ENCODE data around the gene NEGR1.

Gene NEGR1

GRCh38 chr1:71766748-71767147 lies 515.6 kb downstream of the NEGR1 start:
- no peak for DNase-seq

GRCh38 chr1:71762514-71763255 lies 519.7 kb downstream of the NEGR1 start:
- no peak for DNase-seq

- no peak for DNase-seq
These were observed 526.9 kb downstream of the NEGR1 start for GRCh38 chr1:71755441-71755840.

GRCh38 chr1:71753746-71754145 lies 528.6 kb downstream of the NEGR1 start:
- DNase-seq = no peak

- DNase-seq = no peak
These were observed 537.0 kb downstream of the NEGR1 start for GRCh38 chr1:71745326-71745725.

GRCh38 chr1:71743862-71744261 lies 538.5 kb downstream of the NEGR1 start:
- DNase-seq = no peak

GRCh38 chr1:71738910-71739309 lies 543.4 kb downstream of the NEGR1 start:
- no peak for DNase-seq

GRCh38 chr1:71738256-71738655 lies 544.1 kb downstream of the NEGR1 start:
- no peak for DNase-seq

- no peak for DNase-seq
These were observed 544.6 kb downstream of the NEGR1 start for GRCh38 chr1:71737768-71738167.

GRCh38 chr1:71733121-71733520 lies 549.2 kb downstream of the NEGR1 start:
- DNase-seq = no peak

- DNase-seq = no peak
These were observed 560.8 kb downstream of the NEGR1 start for GRCh38 chr1:71721532-71721931.

- no peak for DNase-seq
These were observed 563.0 kb downstream of the NEGR1 start for GRCh38 chr1:71719330-71719729.

- DNase-seq = no peak
These were observed 565.2 kb downstream of the NEGR1 start for GRCh38 chr1:71717186-71717585.

GRCh38 chr1:71711456-71711855 lies 570.9 kb downstream of the NEGR1 start:
- no peak for DNase-seq

GRCh38 chr1:71706029-71706671 lies 576.2 kb downstream of the NEGR1 start:
- DNase-seq = no peak

GRCh38 chr1:71698186-71698585 lies 584.2 kb downstream of the NEGR1 start:
- DNase-seq = no peak

GRCh38 chr1:71695821-71696220 lies 586.5 kb downstream of the NEGR1 start:
- no peak for DNase-seq

GRCh38 chr1:71695084-71695483 lies 587.3 kb downstream of the NEGR1 start:
- DNase-seq = no peak

- DNase-seq = no peak
These were observed 588.8 kb downstream of the NEGR1 start for GRCh38 chr1:71693581-71693980.

GRCh38 chr1:71689635-71690034 lies 592.7 kb downstream of the NEGR1 start:
- DNase-seq = no peak

- DNase-seq = peak; percentile 64
These were observed 595.0 kb downstream of the NEGR1 start for GRCh38 chr1:71687376-71687775.

- DNase-seq = no peak
These were observed 605.1 kb downstream of the NEGR1 start for GRCh38 chr1:71676979-71677925.

GRCh38 chr1:71668065-71668464 lies 614.3 kb downstream of the NEGR1 start:
- DNase-seq = peak; percentile 94

GRCh38 chr1:71667216-71667615 lies 615.1 kb downstream of the NEGR1 start:
- DNase-seq = peak; percentile 85

All from NCI-H748 treated with DMSO at 0.1 percent for 48 hours (cell line).